ENCODE results near the gene PRDM2. TPM values are rescaled to one million over a fixed set of nuclear protein-coding genes. Genes with fewer than 3 reads are reported as not detected.
"Not testable (repeated sequence)": the region's sequence is repeated elsewhere in the genome, so short reads cannot be mapped to it uniquely, and the experiment has no call there.

PRDM2 gene
- total and polyA plus RNA-seq, 12 donors = 12.5 to 45.3 (median 30.2) TPM

GRCh38 chr1:13687151-13687715, 12.8 kb upstream of the PRDM2 start:
- Histone ChIP-seq H3K27ac (no peak overlapping the region), H3K36me3 (replicated peaks in 1 of 2) (no peaks in the 10 kb centered on the region), H3K4me1 (replicated peaks in 1 of 2) (no peaks in the 10 kb centered on the region), H3K27me3 (no peaks in the 10 kb centered on the region), H3K4me3 (no peak overlapping the region), H3K9me3 (replicated peaks in 1 of 3) (no peaks in the 10 kb centered on the region)
- intact Hi-C loops (cut with DNase I) = no loop called here
- WGBS, 4 donors = 78 to 85% (median 80%) methylated on average over 6 of the region's 6 CpGs
- TF ChIP-seq POLR2A (IDR thresholded peaks at IDR 0.05) (no peak), CTCF (IDR thresholded peaks at IDR 0.05) (no peak)
- DNase-seq = no peak

GRCh38 chr1:13693094-13693493, 6.9 kb upstream of the PRDM2 start:
- WGBS, 4 donors = 57 to 71% (median 69%) methylated on average over 6 of the region's 6 CpGs
- H3K27ac ChIP-seq; intact Hi-C loops (cut with DNase I); H3K4me1 ChIP-seq (replicated peaks in 1 of 2); H3K4me3 ChIP-seq; H3K27me3 ChIP-seq; DNase-seq; H3K9me3 ChIP-seq (replicated peaks in 1 of 3); H3K36me3 ChIP-seq (replicated peaks in 1 of 2): not testable (repeated sequence)

- no peaks in the 10 kb centered on the region for H3K9me3 ChIP-seq (replicated peaks in 1 of 3)
- TF ChIP-seq CTCF (IDR thresholded peaks at IDR 0.05) (no peak), POLR2A (IDR thresholded peaks at IDR 0.05) (no peak)
- no peaks in the 10 kb centered on the region for H3K36me3 ChIP-seq (replicated peaks in 1 of 2)
- no peak for DNase-seq
- H3K27ac ChIP-seq = no peak overlapping the region
- no peak overlapping the region for H3K4me3 ChIP-seq
- intact Hi-C loops (cut with DNase I) = no loop called here
- no peaks in the 10 kb centered on the region for H3K4me1 ChIP-seq (replicated peaks in 1 of 2)
- H3K27me3 ChIP-seq = peaks cover 3% of the 10 kb centered on the region
- WGBS, 4 donors = 85 to 87% (median 86%) methylated on average over 20 to 21 of the region's 21 CpGs
Observed at GRCh38 chr1:13694886-13695684, 4.9 kb upstream of the PRDM2 start.

- Histone ChIP-seq H3K4me3 (no peak overlapping the region), H3K4me1 (replicated peaks in 1 of 2) (peaks cover 0 to 9% of the 10 kb centered on the region in 2 donors), H3K36me3 (replicated peaks in 1 of 2) (no peaks in the 10 kb centered on the region), H3K27ac (no peak overlapping the region), H3K27me3 (peaks cover 3% of the 10 kb centered on the region), H3K9me3 (replicated peaks in 1 of 3) (no peaks in the 10 kb centered on the region)
- 94 to 100% (median 95%) methylated on average over 2 of the region's 2 CpGs for WGBS, 4 donors
- intact Hi-C loops (cut with DNase I) = no loop called here
- TF ChIP-seq POLR2A (IDR thresholded peaks at IDR 0.05) = no peak
- TF ChIP-seq CTCF (IDR thresholded peaks at IDR 0.05) = no peak
- DNase-seq = no peak
Observed at GRCh38 chr1:13697738-13698137, 2.2 kb upstream of the PRDM2 start.
